ENCODE results near the gene NAA10. TPM values are rescaled to one million over a fixed set of nuclear protein-coding genes. Genes with fewer than 3 reads are reported as not detected.

NAA10 gene
- total RNA-seq, 1 experiment from 2014 or later, result 107 TPM

- peak overlapping the region; percentile 79 for H3K4me3 Mint-ChIP-seq
- ChIA-PET CTCF (interaction anchor here (1.1 to 6.9 kb wide), 7 partner anchors 9 to 200 kb away, joined by 3 to 116 read pairs (median 6); partner anchors contain the start of genes NAA10 and RENBP), POLR2A (interaction anchor here (0.8 to 1.7 kb wide), 7 partner anchors 9 to 200 kb away, joined by 3 to 8 read pairs (median 4); no protein-coding TSS in a partner anchor)
These were observed 8.3 kb downstream of the NAA10 start for GRCh38 chrX:153926552-153926857.

More at GRCh38 chrX:153926552-153926857, 8.3 kb downstream of the NAA10 start:
- no peak for TF ChIP-seq CTCF (IDR thresholded peaks at IDR 0.05)
- no peak for TF ChIP-seq ATF1 (CRISPR knock-in tag; IDR thresholded peaks at IDR 0.05)
- no peak for TF ChIP-seq ZNF532 (CRISPR knock-in tag; IDR thresholded peaks at IDR 0.05; ENCODE audit: borderline replicate concordance)
- no peak for TF ChIP-seq KAT7 (CRISPR knock-in tag; IDR thresholded peaks at IDR 0.05; ENCODE audit: borderline replicate concordance)
- no peak for TF ChIP-seq GTF2I (CRISPR knock-in tag; conservative IDR thresholded peaks at IDR 0.05)
- TF ChIP-seq ESRRA (CRISPR knock-in tag; IDR thresholded peaks at IDR 0.05; ENCODE audit: borderline replicate concordance), result no peak
- TF ChIP-seq CBFB (CRISPR knock-in tag; IDR thresholded peaks at IDR 0.05; ENCODE audit: low read depth), result no peak
- no peak for TF ChIP-seq AR (CRISPR knock-in tag; IDR thresholded peaks at IDR 0.05)
- ATAC-seq, result no peak
- Mint-ChIP-seq H3K27me3 (ENCODE audit: low read depth) (no peaks in the 10 kb centered on the region), H3K27ac (0 out of 2 replicates have a peak overlapping the region, but pooled peaks have one; percentile 45), H3K9me3 (no peaks in the 10 kb centered on the region), H3K4me1 (peaks cover 28% of the 10 kb centered on the region), H3K36me3 (peaks cover 2% of the 10 kb centered on the region)
- DNase-seq (ENCODE audit: low spot score), result no peak
